Activated T-cell treated with anti-CD3 and anti-CD28 coated beads, Interleukin-2, amount 50 U/mL, for 24 hours (primary cell): ENCODE data around the gene ZNG1C.
"Not testable (repeated sequence)": the region's sequence is repeated elsewhere in the genome, so short reads cannot be mapped to it uniquely, and the experiment has no call there.

Experiments
- DNase-seq: peaks from one replicate; pipeline ENCODE4 v3.0.0-alpha.2; 2020
- H3K27ac Mint-ChIP-seq: 2 replicates; pipeline ENCODE4 v1.8.0; 2020; ENCODE audit warnings: mild to moderate bottlenecking, mixed read lengths
- H3K27me3 Mint-ChIP-seq: 2 replicates; pipeline ENCODE4 v1.8.0; 2020; ENCODE audit warnings: mixed read lengths
- H3K36me3 Mint-ChIP-seq: 2 replicates; pipeline ENCODE4 v1.8.0; 2020; ENCODE audit warnings: low read depth, mixed read lengths
- H3K4me1 Mint-ChIP-seq: 2 replicates; pipeline ENCODE4 v1.8.0; 2020; ENCODE audit warnings: low read depth, mixed read lengths
- H3K4me3 Mint-ChIP-seq: 2 replicates; pipeline ENCODE4 v1.8.0; 2020; ENCODE audit warnings: mild to moderate bottlenecking, moderate library complexity, mixed read lengths
- H3K9me3 Mint-ChIP-seq: 2 replicates; pipeline ENCODE4 v1.8.0; 2020; ENCODE audit warnings: mixed read lengths

Gene ZNG1C

GRCh38 chr9:68330531-68331173, 88.9 kb downstream of the ZNG1C start:
- not testable (repeated sequence) for H3K9me3 Mint-ChIP-seq, DNase-seq, H3K27ac Mint-ChIP-seq, H3K36me3 Mint-ChIP-seq, H3K4me3 Mint-ChIP-seq, H3K27me3 Mint-ChIP-seq, H3K4me1 Mint-ChIP-seq

- H3K9me3 Mint-ChIP-seq, H3K27ac Mint-ChIP-seq, H3K36me3 Mint-ChIP-seq, H3K4me3 Mint-ChIP-seq, H3K4me1 Mint-ChIP-seq, DNase-seq, H3K27me3 Mint-ChIP-seq: not testable (repeated sequence)
These were observed 90.3 kb downstream of the ZNG1C start for GRCh38 chr9:68332122-68332521.

DNA sequence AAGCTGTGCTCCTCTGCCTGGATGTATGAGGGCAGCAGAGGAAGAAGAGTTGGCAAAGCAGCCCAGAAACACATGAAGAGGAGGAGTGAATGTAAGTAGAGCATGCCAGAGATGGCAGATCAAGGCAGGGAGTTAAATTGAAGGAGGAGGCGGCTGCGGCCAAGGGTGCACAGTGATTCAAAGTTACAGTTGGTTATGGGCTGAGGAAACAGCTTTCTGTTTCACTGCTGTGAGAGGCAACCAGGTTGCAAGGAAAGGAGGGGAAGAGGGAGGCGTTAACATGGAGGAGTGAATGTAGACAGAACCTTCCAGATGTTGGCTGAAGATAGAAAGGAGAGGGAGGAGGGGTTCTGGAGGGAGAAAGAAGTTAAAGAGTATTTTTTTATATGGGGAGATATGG, 94.2 kb downstream of the ZNG1C start:
- H3K4me1 Mint-ChIP-seq, H3K9me3 Mint-ChIP-seq, DNase-seq, H3K27me3 Mint-ChIP-seq, H3K4me3 Mint-ChIP-seq, H3K27ac Mint-ChIP-seq, H3K36me3 Mint-ChIP-seq: not testable (repeated sequence)

DNA sequence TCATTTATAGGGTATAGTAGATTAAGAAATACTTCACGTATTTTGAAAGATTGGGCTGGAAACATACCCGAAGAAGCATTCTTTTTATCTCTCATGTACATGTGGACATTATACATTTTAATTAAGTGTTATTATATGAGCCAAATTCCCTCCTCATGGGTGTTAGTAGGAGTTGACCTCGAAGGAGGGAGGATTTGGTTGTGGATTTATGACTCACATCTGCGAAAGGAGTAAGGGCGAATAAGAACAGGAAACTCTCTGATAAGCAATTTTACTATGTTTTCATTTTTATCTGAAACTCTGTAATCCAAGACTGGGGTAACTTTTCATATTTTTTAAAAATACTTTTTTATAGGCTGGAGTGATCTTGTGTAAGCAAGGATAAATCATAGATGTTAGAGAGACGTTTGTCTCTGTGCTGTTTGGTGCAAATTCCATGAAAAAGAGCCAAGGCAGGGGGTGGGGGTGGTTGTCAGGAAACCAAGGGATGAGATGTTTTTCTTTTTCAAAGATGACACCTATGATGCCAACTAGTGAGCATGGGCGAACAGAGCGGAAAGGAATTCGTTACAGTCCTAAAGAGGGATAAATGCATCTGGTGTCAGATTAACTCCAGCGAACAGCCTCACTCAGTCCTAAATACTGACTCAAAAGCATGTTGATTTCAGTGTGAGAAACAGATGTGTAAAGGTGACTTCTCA, 95.0 kb downstream of the ZNG1C start:
- H3K36me3 Mint-ChIP-seq, H3K27ac Mint-ChIP-seq, H3K27me3 Mint-ChIP-seq, H3K4me1 Mint-ChIP-seq, DNase-seq, H3K9me3 Mint-ChIP-seq, H3K4me3 Mint-ChIP-seq: not testable (repeated sequence)

DNA sequence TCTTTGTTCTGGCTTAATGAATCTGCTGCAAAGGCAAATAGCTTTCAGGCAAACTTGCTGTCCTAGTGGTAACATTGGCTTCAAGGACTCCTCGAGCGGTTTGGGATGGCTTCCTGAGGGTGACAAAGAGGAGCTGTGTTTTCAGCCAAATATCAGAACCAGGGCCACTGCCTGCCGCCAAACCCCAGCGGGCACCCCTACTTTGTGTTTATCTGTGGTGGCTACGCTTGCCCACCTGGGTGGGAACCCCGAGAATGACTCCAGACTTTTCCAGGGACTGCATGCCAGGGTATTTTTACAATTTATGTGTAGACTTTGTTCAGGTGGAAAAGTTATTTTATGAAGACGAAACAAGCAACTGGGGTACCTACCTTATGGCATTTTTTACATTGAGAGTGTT, 96.2 kb downstream of the ZNG1C start:
- H3K27me3 Mint-ChIP-seq, H3K9me3 Mint-ChIP-seq: not testable (repeated sequence)

GRCh38 chr9:68342265-68343025, 100.7 kb downstream of the ZNG1C start:
- not testable (repeated sequence) for H3K9me3 Mint-ChIP-seq, H3K4me1 Mint-ChIP-seq, H3K36me3 Mint-ChIP-seq, DNase-seq, H3K4me3 Mint-ChIP-seq, H3K27me3 Mint-ChIP-seq, H3K27ac Mint-ChIP-seq

More for the DNA sequence above, 96.2 kb downstream of the ZNG1C start:
- H3K4me1 Mint-ChIP-seq, H3K36me3 Mint-ChIP-seq, DNase-seq, H3K4me3 Mint-ChIP-seq, H3K27ac Mint-ChIP-seq: not testable (repeated sequence)

- not testable (repeated sequence) for H3K4me3 Mint-ChIP-seq, H3K36me3 Mint-ChIP-seq, H3K9me3 Mint-ChIP-seq, H3K4me1 Mint-ChIP-seq, H3K27me3 Mint-ChIP-seq, H3K27ac Mint-ChIP-seq, DNase-seq
These were observed 101.5 kb downstream of the ZNG1C start for GRCh38 chr9:68343242-68343641.

DNA sequence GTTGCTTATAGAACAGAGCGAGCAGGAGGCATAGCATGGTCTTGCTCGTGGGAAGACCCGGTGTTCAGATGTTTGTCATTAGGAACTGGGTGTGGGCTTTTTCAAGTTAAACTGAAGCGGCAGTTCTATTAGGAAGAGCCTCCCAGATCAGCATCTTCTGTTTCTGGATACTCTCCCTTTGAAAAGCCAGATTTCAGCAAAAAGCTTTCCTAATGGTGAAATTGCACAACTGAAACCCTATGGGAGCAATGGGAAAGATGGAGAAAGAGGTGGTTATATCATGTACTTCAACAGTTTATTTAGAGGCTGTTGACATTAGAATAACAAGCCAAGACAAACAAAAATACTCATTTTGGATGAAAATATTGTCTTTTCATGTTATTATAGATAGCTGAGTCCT, 102.2 kb downstream of the ZNG1C start:
- DNase-seq, H3K27me3 Mint-ChIP-seq, H3K4me3 Mint-ChIP-seq, H3K4me1 Mint-ChIP-seq, H3K27ac Mint-ChIP-seq, H3K9me3 Mint-ChIP-seq, H3K36me3 Mint-ChIP-seq: not testable (repeated sequence)
